ENCODE results near the gene CDC14C. TPM values are rescaled to one million over a fixed set of nuclear protein-coding genes. Genes with fewer than 3 reads are reported as not detected.
"Not testable (repeated sequence)": the region's sequence is repeated elsewhere in the genome, so short reads cannot be mapped to it uniquely, and the experiment has no call there.

CDC14C gene
- polyA plus RNA-seq, 1 donor from 2014 or later, result not detected

DNA sequence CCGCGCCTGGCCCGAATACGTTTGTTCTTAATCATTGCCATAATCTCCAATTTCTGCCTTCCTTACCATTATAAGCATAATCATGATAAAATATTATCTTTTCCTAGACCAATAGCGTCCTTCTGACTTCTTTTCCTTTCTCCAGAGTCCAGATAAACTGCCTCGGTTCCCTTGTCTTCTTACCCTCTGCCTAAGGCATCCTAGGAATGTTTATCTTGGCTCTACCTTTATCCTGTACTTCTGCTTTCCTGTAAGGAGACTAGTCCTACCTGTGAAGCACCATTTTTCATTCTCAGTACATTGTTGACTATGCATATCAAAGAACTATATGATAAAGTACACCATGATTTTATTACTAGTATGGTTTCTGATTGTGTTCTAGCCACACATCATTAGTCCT, 18.7 kb upstream of the CDC14C start:
- not testable (repeated sequence) for H3F3A ChIP-seq (ENCODE audit: insufficient read depth, low read length, poor library complexity, severe bottlenecking); H3K4me3 ChIP-seq (ENCODE audit: low read length); H4K20me1 ChIP-seq (ENCODE audit: insufficient read depth); H3K4me2 ChIP-seq (ENCODE audit: low read length); H3K27ac ChIP-seq (ENCODE audit: low read length); H2AFZ ChIP-seq (ENCODE audit: low read depth, low read length); H3K9me3 ChIP-seq (ENCODE audit: low read length); H3K9ac ChIP-seq (ENCODE audit: low read length); H3K79me2 ChIP-seq (replicated peaks; ENCODE audit: insufficient read depth, low read length); H3K9me2 ChIP-seq (ENCODE audit: insufficient read depth, low read length); H3K36me3 ChIP-seq (ENCODE audit: insufficient read depth, low read length); H3K27me3 ChIP-seq (ENCODE audit: insufficient read depth, low read depth, low read length)

- H3K9ac ChIP-seq (ENCODE audit: low read length); H3K36me3 ChIP-seq (ENCODE audit: insufficient read depth, low read length); H3K4me2 ChIP-seq (ENCODE audit: low read length); H3K9me2 ChIP-seq (ENCODE audit: insufficient read depth, low read length); H3K27ac ChIP-seq (ENCODE audit: low read length); H2AFZ ChIP-seq (ENCODE audit: low read depth, low read length); H4K20me1 ChIP-seq (ENCODE audit: insufficient read depth); H3K9me3 ChIP-seq (ENCODE audit: low read length); H3F3A ChIP-seq (ENCODE audit: insufficient read depth, low read length, poor library complexity, severe bottlenecking); H3K79me2 ChIP-seq (replicated peaks; ENCODE audit: insufficient read depth, low read length); H3K4me3 ChIP-seq (ENCODE audit: low read length); H3K27me3 ChIP-seq (ENCODE audit: insufficient read depth, low read depth, low read length): not testable (repeated sequence)
Measured at GRCh38 chr7:48909887-48910286, 14.5 kb upstream of the CDC14C start.

DNA sequence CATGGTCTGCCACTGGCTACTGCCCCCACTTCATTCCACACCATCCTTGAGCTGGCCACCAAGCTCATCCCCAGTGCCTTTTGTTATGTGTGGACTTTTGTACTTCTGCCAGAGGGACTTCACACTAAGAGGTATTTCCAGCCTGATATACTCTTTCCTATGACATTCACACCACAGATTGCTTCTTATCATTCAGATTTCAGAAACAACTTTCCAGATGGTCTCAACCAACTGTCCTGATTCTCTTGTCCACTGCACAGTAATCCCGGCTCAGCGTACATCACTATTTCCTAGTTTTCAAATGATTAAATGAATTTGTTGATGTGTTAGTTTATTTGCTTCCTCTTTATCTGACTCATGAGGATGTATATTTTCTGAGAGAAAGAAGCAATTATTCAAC, 7.1 kb downstream of the CDC14C start:
- no peaks in the 10 kb centered on the region for H4K20me1 ChIP-seq (ENCODE audit: insufficient read depth)
- no peaks in the 10 kb centered on the region for H3K27me3 ChIP-seq (ENCODE audit: insufficient read depth, low read depth, low read length)
- no peaks in the 10 kb centered on the region for H3K79me2 ChIP-seq (replicated peaks; ENCODE audit: insufficient read depth, low read length)
- no peak overlapping the region for H3K9ac ChIP-seq (ENCODE audit: low read length)
- H3K9me2 ChIP-seq (ENCODE audit: insufficient read depth, low read length), result no peaks in the 10 kb centered on the region
- no peaks in the 10 kb centered on the region for H3F3A ChIP-seq (ENCODE audit: insufficient read depth, low read length, poor library complexity, severe bottlenecking)
- H3K36me3 ChIP-seq (ENCODE audit: insufficient read depth, low read length), result no peaks in the 10 kb centered on the region
- H3K27ac ChIP-seq (ENCODE audit: low read length), result no peak overlapping the region
- no peaks in the 10 kb centered on the region for H3K9me3 ChIP-seq (ENCODE audit: low read length)
- TF ChIP-seq EZH2 (IDR thresholded peaks at IDR 0.05; ENCODE audit: borderline replicate concordance, insufficient read depth, low read length, poor library complexity, severe bottlenecking), result no peak
- TF ChIP-seq RAD21 (conservative IDR thresholded peaks at IDR 0.05), result no peak
- TF ChIP-seq POLR2AphosphoS5 (IDR thresholded peaks at IDR 0.05), result no peak
- TF ChIP-seq SMC3 (conservative IDR thresholded peaks at IDR 0.05; ENCODE audit: poor library complexity), result no peak
- no peak for TF ChIP-seq MXI1 (conservative IDR thresholded peaks at IDR 0.05; ENCODE audit: poor library complexity, severe bottlenecking)
- H3K4me3 ChIP-seq (ENCODE audit: low read length), result no peak overlapping the region
- no peak overlapping the region for H2AFZ ChIP-seq (ENCODE audit: low read depth, low read length)
- H3K4me2 ChIP-seq (ENCODE audit: low read length), result no peak overlapping the region

GRCh38 chr7:48932126-48932910, 8.0 kb downstream of the CDC14C start:
- no peak overlapping the region for H3K4me3 ChIP-seq (ENCODE audit: low read length)
- TF ChIP-seq, protein P1, sequence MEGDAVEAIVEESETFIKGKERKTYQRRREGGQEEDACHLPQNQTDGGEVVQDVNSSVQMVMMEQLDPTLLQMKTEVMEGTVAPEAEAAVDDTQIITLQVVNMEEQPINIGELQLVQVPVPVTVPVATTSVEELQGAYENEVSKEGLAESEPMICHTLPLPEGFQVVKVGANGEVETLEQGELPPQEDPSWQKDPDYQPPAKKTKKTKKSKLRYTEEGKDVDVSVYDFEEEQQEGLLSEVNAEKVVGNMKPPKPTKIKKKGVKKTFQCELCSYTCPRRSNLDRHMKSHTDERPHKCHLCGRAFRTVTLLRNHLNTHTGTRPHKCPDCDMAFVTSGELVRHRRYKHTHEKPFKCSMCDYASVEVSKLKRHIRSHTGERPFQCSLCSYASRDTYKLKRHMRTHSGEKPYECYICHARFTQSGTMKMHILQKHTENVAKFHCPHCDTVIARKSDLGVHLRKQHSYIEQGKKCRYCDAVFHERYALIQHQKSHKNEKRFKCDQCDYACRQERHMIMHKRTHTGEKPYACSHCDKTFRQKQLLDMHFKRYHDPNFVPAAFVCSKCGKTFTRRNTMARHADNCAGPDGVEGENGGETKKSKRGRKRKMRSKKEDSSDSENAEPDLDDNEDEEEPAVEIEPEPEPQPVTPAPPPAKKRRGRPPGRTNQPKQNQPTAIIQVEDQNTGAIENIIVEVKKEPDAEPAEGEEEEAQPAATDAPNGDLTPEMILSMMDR (IDR thresholded peaks at IDR 0.05; ENCODE audit: poor library complexity, severe bottlenecking), result no peak
- TF ChIP-seq, protein P2, sequence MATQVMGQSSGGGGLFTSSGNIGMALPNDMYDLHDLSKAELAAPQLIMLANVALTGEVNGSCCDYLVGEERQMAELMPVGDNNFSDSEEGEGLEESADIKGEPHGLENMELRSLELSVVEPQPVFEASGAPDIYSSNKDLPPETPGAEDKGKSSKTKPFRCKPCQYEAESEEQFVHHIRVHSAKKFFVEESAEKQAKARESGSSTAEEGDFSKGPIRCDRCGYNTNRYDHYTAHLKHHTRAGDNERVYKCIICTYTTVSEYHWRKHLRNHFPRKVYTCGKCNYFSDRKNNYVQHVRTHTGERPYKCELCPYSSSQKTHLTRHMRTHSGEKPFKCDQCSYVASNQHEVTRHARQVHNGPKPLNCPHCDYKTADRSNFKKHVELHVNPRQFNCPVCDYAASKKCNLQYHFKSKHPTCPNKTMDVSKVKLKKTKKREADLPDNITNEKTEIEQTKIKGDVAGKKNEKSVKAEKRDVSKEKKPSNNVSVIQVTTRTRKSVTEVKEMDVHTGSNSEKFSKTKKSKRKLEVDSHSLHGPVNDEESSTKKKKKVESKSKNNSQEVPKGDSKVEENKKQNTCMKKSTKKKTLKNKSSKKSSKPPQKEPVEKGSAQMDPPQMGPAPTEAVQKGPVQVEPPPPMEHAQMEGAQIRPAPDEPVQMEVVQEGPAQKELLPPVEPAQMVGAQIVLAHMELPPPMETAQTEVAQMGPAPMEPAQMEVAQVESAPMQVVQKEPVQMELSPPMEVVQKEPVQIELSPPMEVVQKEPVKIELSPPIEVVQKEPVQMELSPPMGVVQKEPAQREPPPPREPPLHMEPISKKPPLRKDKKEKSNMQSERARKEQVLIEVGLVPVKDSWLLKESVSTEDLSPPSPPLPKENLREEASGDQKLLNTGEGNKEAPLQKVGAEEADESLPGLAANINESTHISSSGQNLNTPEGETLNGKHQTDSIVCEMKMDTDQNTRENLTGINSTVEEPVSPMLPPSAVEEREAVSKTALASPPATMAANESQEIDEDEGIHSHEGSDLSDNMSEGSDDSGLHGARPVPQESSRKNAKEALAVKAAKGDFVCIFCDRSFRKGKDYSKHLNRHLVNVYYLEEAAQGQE (IDR thresholded peaks at IDR 0.05; ENCODE audit: borderline replicate concordance), result no peak
- TF ChIP-seq RAD21 (conservative IDR thresholded peaks at IDR 0.05), result no peak
- no peak overlapping the region for H3K9ac ChIP-seq (ENCODE audit: low read length)
- no peaks in the 10 kb centered on the region for H3K36me3 ChIP-seq (ENCODE audit: insufficient read depth, low read length)
- no peaks in the 10 kb centered on the region for H3F3A ChIP-seq (ENCODE audit: insufficient read depth, low read length, poor library complexity, severe bottlenecking)
- no peaks in the 10 kb centered on the region for H4K20me1 ChIP-seq (ENCODE audit: insufficient read depth)
- no peaks in the 10 kb centered on the region for H3K9me3 ChIP-seq (ENCODE audit: low read length)
- H3K4me2 ChIP-seq (ENCODE audit: low read length), result no peak overlapping the region
- H3K9me2 ChIP-seq (ENCODE audit: insufficient read depth, low read length), result no peaks in the 10 kb centered on the region
- no peak overlapping the region for H3K27ac ChIP-seq (ENCODE audit: low read length)
- no peak overlapping the region for H2AFZ ChIP-seq (ENCODE audit: low read depth, low read length)
- H3K27me3 ChIP-seq (ENCODE audit: insufficient read depth, low read depth, low read length), result no peaks in the 10 kb centered on the region
- no peaks in the 10 kb centered on the region for H3K79me2 ChIP-seq (replicated peaks; ENCODE audit: insufficient read depth, low read length)
